HG03103 (cell line): ENCODE measurements around the gene SEPTIN12.
"Not testable (repeated sequence)": the region's sequence is repeated elsewhere in the genome, so short reads cannot be mapped to it uniquely, and the experiment has no call there.

Source experiments
- ATAC-seq: cut with Tn5 transposase; IDR thresholded peaks from one replicate; pipeline ENCODE4 v1.9.1; 2021; ENCODE audit warnings: low read depth; ENCODE audit not compliant: unreplicated experiment

SEPTIN12 gene

GRCh38 chr16:4785758-4786433, 2.2 kb downstream of the SEPTIN12 start:
- no peak for ATAC-seq

DNA sequence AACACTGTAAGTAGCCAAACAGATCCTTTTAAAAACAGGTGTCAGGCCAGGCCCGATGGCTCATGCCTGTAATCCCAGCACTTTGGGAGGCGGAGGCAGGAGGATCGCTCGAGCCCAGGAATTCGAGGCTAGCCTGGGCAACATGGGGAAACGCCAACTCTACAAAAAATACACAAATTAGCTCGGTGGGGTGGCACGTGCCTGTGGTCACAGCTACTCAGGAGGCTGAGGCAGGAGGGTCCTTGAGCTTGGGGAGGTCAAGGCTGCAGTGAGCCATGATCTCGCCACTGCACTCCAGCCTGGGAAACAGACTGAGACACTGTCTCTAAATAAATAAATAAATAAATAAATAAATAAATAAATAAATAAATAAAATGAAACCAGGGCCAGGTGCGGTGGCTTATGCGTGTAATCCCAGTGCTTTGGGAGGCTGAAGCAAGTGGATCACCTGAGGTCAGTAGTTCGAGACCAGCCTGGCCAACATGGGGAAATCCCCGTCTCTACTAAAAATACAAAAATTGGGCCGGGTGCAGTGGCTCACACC, 3.6 kb downstream of the SEPTIN12 start:
- not testable (repeated sequence) for ATAC-seq

- ATAC-seq, result no peak
These were observed 4.2 kb downstream of the SEPTIN12 start for GRCh38 chr16:4783951-4784336.

GRCh38 chr16:4783251-4783950, 4.7 kb downstream of the SEPTIN12 start:
- ATAC-seq, result no peak

- no peak for ATAC-seq
These were observed 7.9 kb downstream of the SEPTIN12 start for GRCh38 chr16:4780235-4780634.

DNA sequence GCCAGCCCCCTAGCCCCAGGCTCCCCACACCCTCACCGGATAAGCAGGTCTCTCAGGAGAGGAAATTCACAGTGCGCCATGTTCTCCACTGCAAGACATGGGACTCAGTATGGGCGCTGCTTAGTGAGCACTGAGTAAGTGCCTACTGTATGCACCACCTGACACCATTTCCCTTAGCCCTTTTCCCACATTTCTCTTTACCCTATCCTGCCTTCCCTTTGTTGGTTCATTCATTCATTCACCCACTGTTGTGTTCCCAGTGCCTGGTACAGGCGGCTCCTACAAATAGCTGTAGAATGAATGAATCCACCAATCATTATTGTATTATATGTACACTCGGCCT, 10.1 kb downstream of the SEPTIN12 start:
- ATAC-seq, result no peak

DNA sequence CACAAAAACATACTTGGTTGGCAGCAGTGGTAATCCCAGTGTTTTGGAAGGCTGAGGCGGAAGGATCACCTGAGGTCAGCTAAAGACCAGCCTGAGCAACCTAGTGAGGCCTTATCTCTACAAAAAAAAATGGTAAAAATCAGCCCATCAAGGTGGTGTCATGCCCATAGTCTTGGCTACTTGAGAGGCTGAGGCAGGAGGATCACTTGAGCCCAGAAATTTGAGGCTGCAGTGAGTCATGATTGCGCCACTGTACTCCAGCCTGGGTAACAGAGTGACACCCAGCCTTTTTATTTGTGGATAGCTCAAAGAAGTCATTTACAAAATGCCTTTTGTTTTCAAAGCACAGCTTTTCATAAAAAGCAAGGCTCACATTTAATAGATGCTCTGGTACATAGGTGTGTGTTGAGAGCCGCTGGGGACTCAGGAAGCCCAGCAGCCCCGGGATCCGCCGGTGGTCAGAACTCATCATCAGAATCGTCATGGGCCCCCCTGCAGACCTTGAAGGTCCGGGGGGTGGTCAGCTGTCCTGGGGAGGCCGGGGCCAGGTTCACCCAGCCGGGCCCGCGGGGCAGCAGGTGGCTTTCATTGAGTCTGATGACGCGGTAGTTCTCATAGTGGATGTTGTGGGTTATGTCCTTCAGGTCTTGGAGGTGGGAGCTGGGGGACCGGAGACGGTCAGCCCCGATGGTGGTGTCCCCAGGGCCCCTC, 10.7 kb downstream of the SEPTIN12 start:
- ATAC-seq, result no peak

DNA sequence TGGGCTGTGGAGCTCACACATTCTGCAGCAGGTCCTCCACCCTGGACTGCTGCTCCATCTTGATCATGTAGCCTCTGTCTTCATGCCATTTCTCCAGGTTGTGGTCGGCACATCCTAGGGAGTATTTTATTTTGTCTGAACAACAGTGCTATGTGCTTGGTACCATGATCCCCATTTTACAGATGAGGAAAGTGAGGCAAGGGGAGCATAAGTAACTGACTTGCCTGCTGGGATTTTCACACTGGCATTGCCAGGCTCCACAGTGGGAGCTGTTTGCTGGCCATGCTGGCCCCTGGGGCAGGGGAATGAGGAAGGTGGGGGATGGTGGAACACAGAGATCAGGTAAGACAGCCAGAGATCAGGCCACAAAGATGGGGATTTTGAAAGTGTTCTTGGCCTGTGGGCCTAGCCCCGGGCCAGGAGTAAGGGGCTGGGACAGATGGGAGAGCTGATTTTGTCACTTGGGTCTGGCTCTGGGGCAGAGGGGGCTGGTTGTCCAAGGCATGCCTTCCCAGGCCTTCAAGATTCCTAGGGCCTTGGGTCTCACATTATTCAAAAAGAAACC, 11.9 kb downstream of the SEPTIN12 start:
- ATAC-seq, result no peak

GRCh38 chr16:4775005-4775404, 13.1 kb downstream of the SEPTIN12 start:
- ATAC-seq, result no peak

DNA sequence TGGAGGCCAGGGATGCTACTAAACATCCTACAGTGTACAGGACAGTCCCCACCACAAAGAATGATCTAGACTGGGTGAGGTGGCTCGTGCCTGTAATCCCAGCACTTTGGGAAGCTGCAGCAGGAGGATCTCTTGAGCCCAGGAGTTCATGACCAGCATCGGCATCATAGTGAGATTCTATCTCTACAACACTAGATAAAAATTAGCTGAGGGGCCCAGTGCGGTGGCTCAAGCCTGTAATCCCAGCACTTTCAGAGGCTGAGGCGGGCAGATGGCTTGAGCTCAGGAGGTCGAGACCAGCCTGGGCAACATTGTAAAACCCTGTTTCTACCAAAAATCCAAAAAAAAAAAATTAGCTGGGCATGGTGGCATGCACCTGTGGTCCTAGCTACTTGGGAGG, 15.8 kb downstream of the SEPTIN12 start:
- ATAC-seq, result no peak

GRCh38 chr16:4771646-4772045, 16.5 kb downstream of the SEPTIN12 start:
- no peak for ATAC-seq

DNA sequence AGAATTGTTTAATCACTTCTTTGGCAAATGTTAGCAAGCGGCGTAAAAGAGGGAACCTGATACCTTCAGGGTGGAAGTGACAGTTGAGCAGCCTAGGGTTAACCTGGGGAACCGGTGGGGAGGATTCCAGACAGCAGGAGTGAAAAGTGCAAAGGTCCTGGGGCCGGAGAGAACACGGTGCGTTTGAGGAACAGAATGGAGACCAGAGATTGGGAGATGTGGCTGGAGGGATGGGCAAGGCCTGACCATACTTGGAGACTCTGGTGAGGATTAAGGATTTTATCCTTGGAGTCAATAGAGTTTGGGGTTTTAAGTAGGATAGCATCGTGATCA, 18.9 kb downstream of the SEPTIN12 start:
- ATAC-seq, result no peak

GRCh38 chr16:4768549-4769305, 19.4 kb downstream of the SEPTIN12 start:
- peak; percentile 66 for ATAC-seq

DNA sequence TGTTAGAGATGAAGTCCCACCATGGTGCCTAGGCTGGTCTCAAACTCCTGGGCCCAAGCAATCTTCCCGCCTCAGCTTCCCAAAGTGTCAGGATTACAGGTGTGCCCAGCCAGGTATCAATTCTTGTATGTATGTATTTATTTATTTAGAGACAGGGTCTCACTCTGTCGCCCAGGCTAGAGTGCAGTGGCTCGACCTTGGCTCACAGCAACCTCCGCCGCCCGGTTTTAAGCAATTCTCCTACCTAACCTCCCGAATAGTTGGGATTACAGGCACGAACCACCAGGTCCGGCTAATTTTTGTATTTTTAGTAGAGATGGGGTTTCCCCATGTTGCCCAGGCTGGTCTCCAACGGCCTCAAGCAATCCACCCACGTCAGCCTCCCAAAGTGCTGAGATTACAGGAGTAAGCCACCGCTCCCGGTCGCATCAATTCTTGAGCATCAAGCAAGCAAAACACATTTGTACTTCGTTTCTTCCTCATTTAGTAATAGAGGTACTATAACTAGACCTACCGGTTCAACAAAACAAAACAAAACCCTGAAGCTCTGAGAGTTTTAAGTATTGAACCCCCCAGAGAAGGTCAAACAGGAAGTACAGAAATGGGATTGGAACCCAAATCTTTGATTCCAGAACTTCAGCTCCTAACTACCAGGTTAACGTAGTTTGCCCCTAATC, 20.1 kb downstream of the SEPTIN12 start:
- no peak for ATAC-seq

- peak; percentile 77 for ATAC-seq
These were observed 21.1 kb downstream of the SEPTIN12 start, which contains the start of gene ZNF500 for GRCh38 chr16:4766875-4767628. ZNF500 (minus strand) TSS chr16:4767162; CDS start chr16:4765978, 1,184 bp downstream.

DNA sequence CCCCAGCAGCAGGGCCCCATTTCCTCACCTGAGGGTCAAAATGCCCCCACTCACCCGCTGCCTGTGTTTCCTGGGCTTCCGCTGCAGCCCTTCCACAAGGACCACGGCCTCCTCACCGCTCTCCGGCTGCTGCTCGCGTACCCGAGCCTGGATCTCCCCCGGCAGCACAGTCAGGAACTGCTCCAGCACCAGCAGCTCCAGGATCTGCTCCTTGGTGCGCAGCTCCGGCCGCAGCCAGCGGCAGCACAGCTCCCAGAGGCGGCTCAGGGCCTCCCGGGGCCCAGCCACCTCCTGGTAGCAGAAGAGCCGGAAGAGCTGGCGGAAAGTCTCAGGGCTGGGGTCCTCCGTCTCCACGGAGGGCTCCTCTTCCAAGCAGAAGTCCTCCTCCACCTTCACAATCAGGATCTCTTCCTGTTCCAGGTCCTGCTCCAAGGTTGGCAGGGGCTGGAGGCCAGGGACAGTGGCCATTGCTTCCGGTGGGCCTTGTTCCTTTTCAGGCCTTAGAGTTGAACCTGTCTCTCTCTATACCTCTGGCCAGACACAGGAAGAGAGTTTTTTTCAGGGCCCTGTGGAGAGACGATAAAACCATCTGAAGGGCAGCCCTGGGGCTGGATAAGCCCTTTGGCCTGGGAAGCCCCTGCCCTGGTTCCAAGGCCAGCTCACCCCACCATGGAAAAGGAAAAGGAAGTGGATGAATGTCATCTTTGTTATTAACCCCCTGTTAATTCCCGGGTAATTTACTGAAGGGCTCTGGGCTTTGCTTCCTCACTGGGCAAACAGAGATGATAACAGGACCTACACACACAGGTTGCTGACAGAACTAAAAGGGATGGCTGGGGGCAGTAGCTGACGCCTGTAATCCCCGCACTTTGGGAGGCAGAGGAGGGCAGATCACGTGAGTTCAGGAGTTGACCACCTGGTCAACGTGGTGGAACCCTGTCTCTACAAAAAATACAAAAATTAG, 22.4 kb downstream of the SEPTIN12 start:
- ATAC-seq, result no peak

GRCh38 chr16:4763791-4764190, 24.4 kb downstream of the SEPTIN12 start:
- no peak for ATAC-seq

GRCh38 chr16:4762205-4762604, 25.9 kb downstream of the SEPTIN12 start:
- no peak for ATAC-seq
